Esophagus squamous epithelium (tissue), 5 donors: ENCODE measurements around the gene PLBD2. TPM values are rescaled to one million over a fixed set of nuclear protein-coding genes. Genes with fewer than 3 reads are reported as not detected.

Experiments
- DNase-seq: peaks from one replicate; lab custom pipeline; 2025; lab: John Stamatoyannopoulos, UW
- H3K27ac ChIP-seq, 4 donors: fragments of 200-600 bp; sonication (generic); one replicate each; pipeline ENCODE4 v1.5.1; 2016 to 2019; ENCODE audit warnings: mild to moderate bottlenecking in 1 of 4
- H3K27me3 ChIP-seq, 4 donors: fragments of 200-600 bp; sonication (generic); 1 replicate in 3 of 4; 2 replicates in 1 of 4; pipeline versions ENCODE4 v1.5.1 to v1.6.0; 2017 to 2021; ENCODE audit warnings: antibody characterized with exemption in 1 of 4
- H3K36me3 ChIP-seq, 3 donors: fragments of 200-600 bp; sonication (generic); one replicate each; pipeline ENCODE4 v1.5.1; 2016 to 2019
- H3K4me1 ChIP-seq, 3 donors: fragments of 200-600 bp; sonication (generic); one replicate each; pipeline ENCODE4 v1.5.1; 2017 to 2019
- H3K4me3 ChIP-seq, 4 donors: fragments of 200-600 bp; sonication (generic); 1 replicate in 3 of 4; 2 replicates in 1 of 4; pipeline ENCODE4 v1.5.1; 2016 to 2019; ENCODE audit warnings: mild to moderate bottlenecking in 2 of 4, moderate library complexity in 1 of 4
- H3K9me3 ChIP-seq, 3 donors: fragments of 200-600 bp; sonication (generic); one replicate each; pipeline ENCODE4 v1.5.1; 2016 to 2019
- CTCF ChIP-seq, 6 experiments: fragments of 450-650 bp in 4 of 6; fragments of 200-600 bp in 2 of 6; sonication (generic) in 2 of 6; IDR thresholded peaks; one replicate each; pipeline ENCODE4 v1.5.1; 2016 to 2019; ENCODE audit warnings: antibody characterized with exemption in 6 of 6, mild to moderate bottlenecking in 4 of 6, moderate library complexity in 4 of 6
- POLR2A ChIP-seq, 4 donors: fragments of 450-650 bp; IDR thresholded peaks; one replicate each; pipeline ENCODE4 v1.6.1; 2017; ENCODE audit warnings: antibody characterized with exemption in 4 of 4, mild to moderate bottlenecking in 4 of 4, moderate library complexity in 3 of 4
- WGBS, 2 donors: methylation state at CpG; one replicate each; pipeline ENCODE4 v1.1.5; 2018; 5-methylcytosine and 5-hydroxymethylcytosine counted together
- intact Hi-C: fragments of 100-400 bp; cut with DNase I; formaldehyde crosslinking; loops from one replicate; pipeline ENCODE4 v1.15.0; 2022
- total RNA-seq, 4 donors: library from RNA; depleted of rRNA; stranded (reverse); fragments of >200 nt; gene quantifications; one replicate each; pipeline ENCODE4 v1.1.0, GENCODE V29; 2016
- donor health status: DM: yes; HTN: yes; CAD: no.

Gene PLBD2
- total RNA-seq, 4 donors from 2014 or later = 14.3 to 22.0 (median 17.1) TPM

- Histone ChIP-seq H3K4me3 (no peak overlapping the region), H3K27me3 (no peaks in the 10 kb centered on the region), H3K36me3 (peaks cover 8 to 81% (median 10%) of the 10 kb centered on the region in 3 donors), H3K9me3 (no peaks in the 10 kb centered on the region), H3K27ac (no peak overlapping the region), H3K4me1 (no peaks in the 10 kb centered on the region)
- intact Hi-C loops = no loop called here
- 89 to 97% methylated on average over 3 of the region's 3 CpGs for WGBS, 2 donors
- TF ChIP-seq CTCF (IDR thresholded peaks at IDR 0.05) (no peak), POLR2A (IDR thresholded peaks at IDR 0.05) (no peak)
- DNase-seq = no peak
Observed at GRCh38 chr12:113373440-113373839, 15.1 kb downstream of the PLBD2 start.

DNA sequence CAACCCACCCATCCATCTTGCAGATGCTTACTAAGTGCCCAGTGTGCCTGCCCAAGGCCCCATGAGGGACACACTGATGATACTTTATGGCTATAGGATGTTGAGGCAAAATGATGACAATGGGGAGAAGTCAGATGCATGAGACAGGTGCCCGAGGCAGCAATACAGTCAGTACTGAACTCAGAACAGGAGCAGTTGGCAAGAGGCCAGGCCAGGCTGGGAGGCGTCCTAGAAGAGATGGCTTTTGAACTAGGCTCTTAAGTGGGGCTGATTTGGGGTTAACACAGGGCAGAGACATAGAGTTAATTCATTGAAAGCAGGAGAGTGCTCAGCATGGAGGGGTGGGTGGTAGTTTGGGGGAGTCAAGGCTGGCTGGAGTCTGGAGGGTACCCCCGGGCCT is 15.6 kb downstream of the PLBD2 start:
- no peaks in the 10 kb centered on the region for H3K9me3 ChIP-seq
- intact Hi-C loops = no loop called here
- peaks cover 8 to 78% (median 10%) of the 10 kb centered on the region in 3 donors for H3K36me3 ChIP-seq
- no peak for TF ChIP-seq CTCF (IDR thresholded peaks at IDR 0.05)
- TF ChIP-seq POLR2A (IDR thresholded peaks at IDR 0.05) = no peak
- H3K27me3 ChIP-seq = no peaks in the 10 kb centered on the region
- no peaks in the 10 kb centered on the region for H3K4me1 ChIP-seq
- DNase-seq = no peak
- H3K4me3 ChIP-seq = no peak overlapping the region
- H3K27ac ChIP-seq = no peak overlapping the region
- 85 to 92% methylated on average over 3 of the region's 3 CpGs for WGBS, 2 donors

GRCh38 chr12:113374823-113375428 is 16.5 kb downstream of the PLBD2 start:
- no peak overlapping the region for H3K27ac ChIP-seq
- H3K4me3 ChIP-seq = no peak overlapping the region
- intact Hi-C loops = no loop called here
- no peak for DNase-seq
- 64 to 75% methylated on average over 2 of the region's 4 CpGs for WGBS, 2 donors
- TF ChIP-seq CTCF (IDR thresholded peaks at IDR 0.05) (no peak), POLR2A (IDR thresholded peaks at IDR 0.05) (no peak)
- no peaks in the 10 kb centered on the region for H3K27me3 ChIP-seq
- H3K9me3 ChIP-seq = no peaks in the 10 kb centered on the region
- no peaks in the 10 kb centered on the region for H3K4me1 ChIP-seq
- H3K36me3 ChIP-seq = peaks cover 8 to 79% (median 10%) of the 10 kb centered on the region in 3 donors

GRCh38 chr12:113378291-113378690 is 19.9 kb downstream of the PLBD2 start:
- no peak for TF ChIP-seq POLR2A (IDR thresholded peaks at IDR 0.05)
- WGBS, 2 donors = 80 to 86% methylated on average over 3 of the region's 3 CpGs
- Histone ChIP-seq H3K4me3 (no peak overlapping the region), H3K36me3 (peaks cover 5 to 86% (median 8%) of the 10 kb centered on the region in 3 donors), H3K27ac (no peak overlapping the region), H3K9me3 (no peaks in the 10 kb centered on the region), H3K4me1 (no peaks in the 10 kb centered on the region), H3K27me3 (no peaks in the 10 kb centered on the region)
- no peak for DNase-seq
- intact Hi-C loops = no loop called here

- H3K27me3 ChIP-seq = no peaks in the 10 kb centered on the region
- WGBS, 2 donors = 71 to 93% methylated on average over 6 to 8 of the region's 11 CpGs
- H3K36me3 ChIP-seq = peaks cover 0 to 86% (median 8%) of the 10 kb centered on the region in 3 donors
- no peak overlapping the region for H3K4me3 ChIP-seq
- no peaks in the 10 kb centered on the region for H3K9me3 ChIP-seq
- TF ChIP-seq CTCF (IDR thresholded peaks at IDR 0.05) (no peak), POLR2A (IDR thresholded peaks at IDR 0.05) (no peak)
- no peak overlapping the region for H3K27ac ChIP-seq
- no peak for DNase-seq
- no peaks in the 10 kb centered on the region for H3K4me1 ChIP-seq
- intact Hi-C loops = no loop called here
Observed at GRCh38 chr12:113381220-113381619, 22.8 kb downstream of the PLBD2 start.
